Measurements from ENCODE around the gene XPR1. TPM values are rescaled to one million over a fixed set of nuclear protein-coding genes. Genes with fewer than 3 reads are reported as not detected.
"Not testable (repeated sequence)": the region's sequence is repeated elsewhere in the genome, so short reads cannot be mapped to it uniquely, and the experiment has no call there.

The XPR1 gene
- total and polyA plus RNA-seq, 9 donors = 5.7 to 34.1 (median 17.3) TPM

GRCh38 chr1:180644526-180645192 lies 12.8 kb downstream of the XPR1 start:
- DNase-seq = no peak
- H3K4me3 ChIP-seq = no peak overlapping the region
- WGBS, 3 donors = 84 to 91% (median 90%) methylated on average over 7 of the region's 7 CpGs
- intact Hi-C loops (cut with DNase I) = no loop called here
- no peaks in the 10 kb centered on the region for H3K36me3 ChIP-seq
- no peaks in the 10 kb centered on the region for H3K9me3 ChIP-seq
- H3K27ac ChIP-seq = no peak overlapping the region
- H3K4me1 ChIP-seq (ENCODE audit: insufficient read depth) = no peaks in the 10 kb centered on the region
- no peaks in the 10 kb centered on the region for H3K27me3 ChIP-seq
- no peak for TF ChIP-seq POLR2A (IDR thresholded peaks at IDR 0.05)
- TF ChIP-seq EP300 (IDR thresholded peaks at IDR 0.05) = no peak
- TF ChIP-seq, protein P1, sequence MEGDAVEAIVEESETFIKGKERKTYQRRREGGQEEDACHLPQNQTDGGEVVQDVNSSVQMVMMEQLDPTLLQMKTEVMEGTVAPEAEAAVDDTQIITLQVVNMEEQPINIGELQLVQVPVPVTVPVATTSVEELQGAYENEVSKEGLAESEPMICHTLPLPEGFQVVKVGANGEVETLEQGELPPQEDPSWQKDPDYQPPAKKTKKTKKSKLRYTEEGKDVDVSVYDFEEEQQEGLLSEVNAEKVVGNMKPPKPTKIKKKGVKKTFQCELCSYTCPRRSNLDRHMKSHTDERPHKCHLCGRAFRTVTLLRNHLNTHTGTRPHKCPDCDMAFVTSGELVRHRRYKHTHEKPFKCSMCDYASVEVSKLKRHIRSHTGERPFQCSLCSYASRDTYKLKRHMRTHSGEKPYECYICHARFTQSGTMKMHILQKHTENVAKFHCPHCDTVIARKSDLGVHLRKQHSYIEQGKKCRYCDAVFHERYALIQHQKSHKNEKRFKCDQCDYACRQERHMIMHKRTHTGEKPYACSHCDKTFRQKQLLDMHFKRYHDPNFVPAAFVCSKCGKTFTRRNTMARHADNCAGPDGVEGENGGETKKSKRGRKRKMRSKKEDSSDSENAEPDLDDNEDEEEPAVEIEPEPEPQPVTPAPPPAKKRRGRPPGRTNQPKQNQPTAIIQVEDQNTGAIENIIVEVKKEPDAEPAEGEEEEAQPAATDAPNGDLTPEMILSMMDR (IDR thresholded peaks at IDR 0.05) = no peak

- H3K27me3 ChIP-seq; intact Hi-C loops (cut with DNase I): not testable (repeated sequence)
- WGBS, 3 donors = 94 to 97% (median 96%) methylated on average over 5 of the region's 5 CpGs
These were observed 13.4 kb downstream of the XPR1 start for GRCh38 chr1:180645261-180645660.

GRCh38 chr1:180646093-180646492 lies 14.3 kb downstream of the XPR1 start:
- no peaks in the 10 kb centered on the region for H3K27me3 ChIP-seq
- no peak for TF ChIP-seq EP300 (IDR thresholded peaks at IDR 0.05)
- TF ChIP-seq POLR2A (IDR thresholded peaks at IDR 0.05) = no peak
- TF ChIP-seq, protein P1 (IDR thresholded peaks at IDR 0.05) = no peak
- H3K4me1 ChIP-seq (ENCODE audit: insufficient read depth) = no peaks in the 10 kb centered on the region
- H3K27ac ChIP-seq = no peak overlapping the region
- DNase-seq = no peak
- H3K4me3 ChIP-seq = no peak overlapping the region
- 86 to 87% (median 87%) methylated on average over 5 of the region's 5 CpGs for WGBS, 3 donors
- H3K36me3 ChIP-seq = no peaks in the 10 kb centered on the region
- intact Hi-C loops (cut with DNase I) = no loop called here
- no peaks in the 10 kb centered on the region for H3K9me3 ChIP-seq

More at GRCh38 chr1:180645261-180645660, 13.4 kb downstream of the XPR1 start:
- H3K4me3 ChIP-seq; H3K27ac ChIP-seq; H3K4me1 ChIP-seq (ENCODE audit: insufficient read depth); H3K36me3 ChIP-seq; DNase-seq; H3K9me3 ChIP-seq: not testable (repeated sequence)

DNA sequence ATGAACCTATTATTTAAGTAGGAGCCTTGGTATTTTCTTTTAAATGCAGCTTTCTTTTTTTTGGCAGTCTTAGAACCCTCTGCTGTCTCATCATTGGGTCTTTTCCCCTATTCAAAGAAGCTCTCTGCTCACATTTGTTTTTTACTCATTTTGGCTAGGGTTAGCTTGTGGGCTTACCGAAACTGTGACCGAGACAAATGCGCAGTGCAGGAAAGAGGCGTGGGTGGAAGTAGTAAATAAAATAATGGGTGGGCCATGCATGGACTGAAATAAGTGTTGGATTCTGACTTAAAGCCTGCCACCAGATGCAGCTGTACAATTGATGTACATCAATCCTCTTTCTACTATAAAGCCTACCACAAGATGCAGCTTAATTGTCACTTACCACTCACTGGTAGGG lies 14.7 kb downstream of the XPR1 start:
- no peak for TF ChIP-seq EP300 (IDR thresholded peaks at IDR 0.05)
- TF ChIP-seq, protein P1 (IDR thresholded peaks at IDR 0.05) = no peak
- no peak for TF ChIP-seq POLR2A (IDR thresholded peaks at IDR 0.05)
- no peak for DNase-seq
- H3K4me3 ChIP-seq = no peak overlapping the region
- no peaks in the 10 kb centered on the region for H3K9me3 ChIP-seq
- 88 to 95% (median 91%) methylated on average over 4 of the region's 4 CpGs for WGBS, 3 donors
- no peak overlapping the region for H3K27ac ChIP-seq
- no peaks in the 10 kb centered on the region for H3K36me3 ChIP-seq
- no peaks in the 10 kb centered on the region for H3K4me1 ChIP-seq (ENCODE audit: insufficient read depth)
- H3K27me3 ChIP-seq = no peaks in the 10 kb centered on the region
- intact Hi-C loops (cut with DNase I) = no loop called here

- intact Hi-C loops (cut with DNase I) = no loop called here
- WGBS, 3 donors = 95 to 98% (median 97%) methylated on average over 2 of the region's 2 CpGs
- DNase-seq = no peak
- no peaks in the 10 kb centered on the region for H3K36me3 ChIP-seq
- no peaks in the 10 kb centered on the region for H3K4me1 ChIP-seq (ENCODE audit: insufficient read depth)
- H3K27ac ChIP-seq = no peak overlapping the region
- H3K9me3 ChIP-seq = no peaks in the 10 kb centered on the region
- no peak for TF ChIP-seq EP300 (IDR thresholded peaks at IDR 0.05)
- TF ChIP-seq, protein P1 (IDR thresholded peaks at IDR 0.05) = no peak
- TF ChIP-seq POLR2A (IDR thresholded peaks at IDR 0.05) = no peak
- no peaks in the 10 kb centered on the region for H3K27me3 ChIP-seq
- H3K4me3 ChIP-seq = no peak overlapping the region
These were observed 21.0 kb downstream of the XPR1 start for GRCh38 chr1:180652792-180653191.
